GM18520 (cell line): ENCODE results near the gene NDST1.
"Not testable (repeated sequence)": the region's sequence is repeated elsewhere in the genome, so short reads cannot be mapped to it uniquely, and the experiment has no call there.

ENCODE experiments used
- ATAC-seq: cut with Tn5 transposase; IDR thresholded peaks from one replicate; pipeline ENCODE4 v1.9.1; 2021; ENCODE audit not compliant: unreplicated experiment

The NDST1 gene

GRCh38 chr5:150506571-150507473 is 1.1 kb upstream of the NDST1 start:
- no peak for ATAC-seq

- no peak for ATAC-seq
Observed at GRCh38 chr5:150508277-150508640, 328 bp downstream of the NDST1 start.

GRCh38 chr5:150508828-150509227 is 897 bp downstream of the NDST1 start:
- no peak for ATAC-seq

GRCh38 chr5:150509992-150510391 is 2.1 kb downstream of the NDST1 start:
- no peak for ATAC-seq

- ATAC-seq = no peak
Observed at GRCh38 chr5:150510460-150511263, 2.7 kb downstream of the NDST1 start.

GRCh38 chr5:150511578-150512367 is 3.8 kb downstream of the NDST1 start:
- no peak for ATAC-seq

GRCh38 chr5:150512368-150512747 is 4.4 kb downstream of the NDST1 start:
- no peak for ATAC-seq

GRCh38 chr5:150513375-150514309 is 5.7 kb downstream of the NDST1 start:
- no peak for ATAC-seq

GRCh38 chr5:150514708-150515211 is 6.8 kb downstream of the NDST1 start:
- ATAC-seq = no peak

- no peak for ATAC-seq
Observed at GRCh38 chr5:150515446-150515845, 7.5 kb downstream of the NDST1 start.

- no peak for ATAC-seq
Observed at GRCh38 chr5:150516011-150516410, 8.1 kb downstream of the NDST1 start.

- ATAC-seq = no peak
Observed at GRCh38 chr5:150517272-150518152, 9.6 kb downstream of the NDST1 start.

GRCh38 chr5:150518712-150519559 is 11.0 kb downstream of the NDST1 start:
- not testable (repeated sequence) for ATAC-seq

- no peak for ATAC-seq
Observed at GRCh38 chr5:150519560-150519945, 11.6 kb downstream of the NDST1 start.

- no peak for ATAC-seq
Observed at GRCh38 chr5:150519978-150520377, 12.0 kb downstream of the NDST1 start.

- ATAC-seq = no peak
Observed at GRCh38 chr5:150520747-150521521, 13.0 kb downstream of the NDST1 start.

- no peak for ATAC-seq
Observed at GRCh38 chr5:150521522-150521817, 13.5 kb downstream of the NDST1 start.
